ENCODE measurements around the gene FGD5.

The FGD5 gene, protein sequence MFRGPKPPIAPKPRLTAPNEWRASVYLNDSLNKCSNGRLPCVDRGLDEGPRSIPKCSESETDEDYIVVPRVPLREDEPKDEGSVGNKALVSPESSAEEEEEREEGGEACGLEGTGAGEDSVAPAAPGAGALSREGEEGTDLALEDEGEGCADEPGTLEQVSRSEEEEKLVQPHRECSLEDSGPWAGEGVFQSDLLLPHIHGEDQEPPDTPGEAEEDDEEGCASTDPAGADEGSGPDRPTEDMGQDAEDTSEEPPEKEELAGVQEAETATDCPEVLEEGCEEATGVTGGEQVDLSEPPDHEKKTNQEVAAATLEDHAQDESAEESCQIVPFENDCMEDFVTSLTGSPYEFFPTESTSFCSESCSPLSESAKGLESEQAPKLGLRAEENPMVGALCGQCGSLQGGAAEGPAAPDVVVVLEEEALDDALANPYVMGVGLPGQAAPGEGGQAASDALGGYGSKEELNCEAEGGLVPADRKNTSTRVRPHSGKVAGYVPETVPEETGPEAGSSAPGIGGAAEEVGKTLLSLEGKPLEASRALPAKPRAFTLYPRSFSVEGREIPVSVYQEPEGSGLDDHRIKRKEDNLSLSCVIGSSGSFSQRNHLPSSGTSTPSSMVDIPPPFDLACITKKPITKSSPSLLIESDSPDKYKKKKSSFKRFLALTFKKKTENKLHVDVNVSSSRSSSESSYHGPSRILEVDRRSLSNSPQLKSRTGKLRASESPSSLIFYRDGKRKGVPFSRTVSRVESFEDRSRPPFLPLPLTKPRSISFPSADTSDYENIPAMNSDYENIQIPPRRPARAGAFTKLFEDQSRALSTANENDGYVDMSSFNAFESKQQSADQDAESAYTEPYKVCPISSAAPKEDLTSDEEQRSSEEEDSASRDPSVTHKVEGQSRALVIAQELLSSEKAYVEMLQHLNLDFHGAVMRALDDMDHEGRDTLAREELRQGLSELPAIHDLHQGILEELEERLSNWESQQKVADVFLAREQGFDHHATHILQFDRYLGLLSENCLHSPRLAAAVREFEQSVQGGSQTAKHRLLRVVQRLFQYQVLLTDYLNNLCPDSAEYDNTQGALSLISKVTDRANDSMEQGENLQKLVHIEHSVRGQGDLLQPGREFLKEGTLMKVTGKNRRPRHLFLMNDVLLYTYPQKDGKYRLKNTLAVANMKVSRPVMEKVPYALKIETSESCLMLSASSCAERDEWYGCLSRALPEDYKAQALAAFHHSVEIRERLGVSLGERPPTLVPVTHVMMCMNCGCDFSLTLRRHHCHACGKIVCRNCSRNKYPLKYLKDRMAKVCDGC (N-terminal part only)

DNA sequence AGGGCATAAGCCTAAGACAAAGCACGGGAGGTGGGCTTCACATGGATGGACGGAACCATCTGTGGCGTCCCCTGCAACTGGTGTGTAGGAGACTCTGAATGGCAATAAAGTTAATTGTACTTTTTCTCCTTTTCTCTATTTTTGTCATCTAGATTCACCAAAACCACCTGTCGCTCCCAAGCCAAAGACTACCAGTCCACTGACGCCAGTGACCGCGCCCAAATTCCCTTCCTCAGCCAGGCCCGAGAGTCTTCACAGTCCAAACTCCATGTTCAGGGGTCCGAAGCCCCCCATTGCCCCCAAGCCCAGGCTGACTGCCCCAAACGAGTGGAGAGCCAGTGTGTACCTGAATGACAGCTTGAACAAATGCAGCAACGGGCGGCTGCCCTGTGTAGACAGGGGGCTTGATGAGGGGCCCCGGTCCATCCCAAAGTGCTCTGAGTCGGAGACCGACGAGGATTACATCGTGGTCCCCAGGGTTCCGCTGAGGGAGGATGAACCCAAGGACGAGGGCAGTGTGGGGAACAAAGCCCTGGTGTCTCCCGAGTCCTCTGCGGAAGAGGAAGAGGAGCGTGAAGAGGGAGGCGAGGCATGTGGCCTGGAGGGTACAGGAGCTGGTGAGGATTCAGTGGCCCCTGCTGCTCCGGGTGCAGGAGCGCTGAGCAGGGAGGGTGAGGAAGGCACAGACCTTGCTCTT lies at the start of gene FGD5:
FGD5 (plus strand) TSS at position 159 of the 697 bp plus-strand sequence; CDS start at position 269, 110 bp downstream.
- no peak for DNase-seq

DNA sequence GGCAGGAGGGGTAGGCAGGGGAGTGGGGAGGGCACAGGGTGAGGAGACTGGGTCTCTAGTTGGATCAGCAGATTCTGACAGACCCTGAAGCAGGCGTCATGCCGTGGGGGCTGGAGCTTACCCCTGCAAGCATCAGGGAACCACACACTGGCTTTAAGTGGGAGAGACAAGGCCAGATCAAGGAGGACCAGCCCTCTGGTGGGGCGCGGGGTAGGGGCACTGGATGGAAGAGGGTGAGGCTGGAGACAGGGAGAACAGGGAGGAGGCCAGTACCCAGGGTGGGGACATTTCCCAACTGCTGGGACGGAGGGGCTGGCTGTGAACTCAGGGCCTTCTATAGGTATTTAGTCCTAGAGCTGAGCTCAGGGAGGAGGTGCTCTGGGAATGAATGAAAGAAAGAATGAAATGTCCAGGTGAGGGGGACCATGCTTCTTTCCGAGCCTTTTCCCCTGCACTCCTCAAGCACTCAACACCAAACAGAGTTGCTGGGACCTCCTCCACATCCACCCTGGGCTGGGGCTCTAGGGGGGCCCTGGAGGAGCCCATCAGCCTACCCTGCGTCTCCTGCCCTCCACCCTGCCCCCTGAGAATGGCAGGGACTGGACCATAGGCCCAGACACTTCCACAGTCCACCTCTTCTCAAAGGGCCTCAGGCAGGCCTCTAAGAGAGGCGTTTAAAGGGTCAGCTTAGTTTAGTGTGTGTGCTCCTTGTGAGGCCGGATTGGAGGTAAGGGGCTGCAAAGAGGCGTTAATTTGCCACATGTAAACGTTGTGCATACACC lies 49.0 kb upstream of the FGD5 start:
- DNase-seq: no peak

DNA sequence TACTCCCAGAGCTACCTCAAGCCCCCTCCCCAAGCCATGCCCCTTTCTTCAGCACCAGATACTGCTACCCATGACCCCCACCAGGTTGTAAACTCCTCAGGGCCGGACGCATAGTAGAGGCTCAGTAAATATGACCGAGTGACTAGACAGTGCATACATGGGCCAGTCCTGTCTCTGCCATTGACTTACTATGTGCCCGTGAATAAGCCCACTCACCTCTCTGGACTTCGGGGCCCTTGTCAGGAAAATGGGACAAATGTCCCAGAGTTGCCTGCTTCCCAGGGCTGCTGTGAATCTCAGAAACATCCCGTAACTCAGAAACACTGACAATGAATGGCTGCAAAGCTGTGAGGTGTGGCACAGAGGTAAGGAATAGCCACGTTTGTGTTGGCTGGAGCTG lies 48.2 kb upstream of the FGD5 start:
- DNase-seq: no peak

DNA sequence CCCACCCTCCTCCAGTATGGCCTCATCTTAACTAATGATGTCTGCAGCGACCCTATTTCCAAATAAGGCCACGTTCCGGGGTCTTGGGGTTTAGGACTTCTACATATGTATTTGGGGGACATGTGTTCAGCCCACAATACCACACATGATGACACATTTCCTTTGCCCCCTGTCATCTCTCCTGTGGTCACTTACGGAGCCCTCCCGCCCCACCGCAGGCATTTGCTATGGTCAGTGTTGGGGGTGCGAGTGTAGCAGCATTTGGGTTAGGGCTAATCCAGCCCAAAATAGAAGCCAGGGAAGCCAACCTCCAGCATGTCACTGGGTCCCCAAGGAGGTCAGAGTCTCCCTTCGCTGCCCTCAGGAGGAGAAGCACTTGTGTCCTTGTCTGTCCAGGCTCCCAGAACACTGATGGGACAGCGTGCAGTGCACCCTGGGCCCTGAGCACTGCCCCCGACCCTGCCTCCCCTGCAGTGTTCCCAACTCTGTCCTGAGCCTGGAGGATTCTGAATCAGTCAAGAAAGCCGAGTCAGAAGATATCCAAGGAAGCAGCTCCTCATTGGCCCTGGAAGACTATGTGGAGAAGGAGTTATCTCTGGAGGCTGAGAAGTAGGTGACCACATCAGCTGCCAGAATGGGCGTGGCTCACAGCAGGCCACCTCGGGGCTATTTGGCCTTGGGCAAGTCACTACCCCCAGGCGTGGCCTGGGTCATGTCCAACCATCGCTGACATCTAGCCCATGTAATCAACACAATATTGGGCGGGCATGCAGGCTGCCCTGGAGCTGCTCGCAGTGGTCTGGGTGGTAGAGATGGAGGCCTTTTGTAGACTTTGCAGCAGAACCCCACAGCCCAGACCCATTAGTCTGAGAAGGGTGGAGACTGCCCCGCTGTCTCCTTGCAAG lies 46.9 kb upstream of the FGD5 start:
- DNase-seq: no peak

DNA sequence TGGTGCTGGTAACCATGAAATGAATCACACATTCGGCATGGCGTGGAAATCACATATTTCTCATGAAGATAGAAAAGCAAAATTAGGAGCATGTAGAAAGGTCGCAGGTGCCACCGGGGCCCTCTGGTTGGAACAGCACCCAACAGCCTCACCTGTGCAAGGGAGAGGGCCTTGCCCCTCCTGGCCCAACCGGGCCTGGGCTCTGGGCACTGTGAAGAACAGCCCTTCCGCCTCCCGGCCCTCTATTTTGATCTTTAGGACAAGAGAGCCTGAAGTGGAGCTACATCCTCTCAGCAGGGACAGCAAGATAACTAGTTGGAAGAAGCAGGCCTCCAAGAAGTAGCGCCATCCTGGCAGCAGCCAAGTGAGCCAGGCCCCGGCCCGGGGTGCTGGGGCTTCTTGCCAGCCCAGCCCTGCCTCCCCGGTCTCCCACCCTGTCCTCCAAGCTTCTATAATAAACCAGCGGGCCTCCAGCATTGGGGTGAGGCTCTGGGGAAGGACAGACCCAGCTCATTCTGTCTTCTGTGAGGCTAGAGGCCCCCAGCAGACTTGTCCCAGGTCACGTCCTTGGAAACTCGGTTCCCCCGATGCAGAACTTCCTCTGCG lies 46.1 kb upstream of the FGD5 start:
- no peak for DNase-seq

DNA sequence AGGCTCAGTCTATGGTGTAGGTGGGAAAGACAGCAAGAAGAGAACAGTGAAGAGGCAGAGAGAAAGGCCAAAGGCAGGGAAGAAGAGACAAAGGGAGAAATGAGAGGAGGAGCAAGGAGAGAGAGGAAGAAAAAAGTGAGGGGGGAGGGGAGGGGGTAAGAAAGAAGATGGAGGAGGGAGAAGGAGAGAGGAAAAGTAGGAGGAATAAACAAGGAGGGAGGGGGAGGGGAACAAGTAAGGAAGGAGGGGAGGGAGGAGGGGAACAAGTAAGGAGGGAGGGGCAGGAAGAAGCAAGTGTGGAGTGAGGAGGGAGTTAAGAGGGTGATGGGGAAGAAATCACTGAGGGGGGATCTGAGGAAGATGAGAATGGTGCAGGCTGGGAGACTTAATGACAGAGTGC lies 45.5 kb upstream of the FGD5 start:
- DNase-seq: no peak

DNA sequence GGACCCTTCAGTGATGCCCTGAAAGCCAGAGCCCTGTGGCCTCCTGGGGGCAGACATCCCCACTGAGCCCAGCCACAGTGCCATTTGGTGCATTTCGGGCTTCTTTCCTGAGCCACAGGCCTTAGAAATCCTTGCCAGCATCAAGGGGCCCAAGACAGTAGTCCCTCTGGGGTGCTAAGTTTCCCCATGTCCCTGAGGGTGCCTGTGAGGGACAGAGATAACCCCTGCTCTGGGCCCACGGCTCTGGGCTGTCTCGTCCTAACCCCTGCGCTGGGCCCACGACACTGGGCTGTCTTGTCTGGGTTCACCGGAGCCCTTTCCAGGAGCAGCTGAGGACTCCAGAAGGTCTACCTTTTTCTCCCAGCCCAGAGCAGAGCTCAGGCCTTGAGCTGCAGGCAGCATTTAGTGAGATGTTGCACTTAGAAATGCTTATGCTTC lies 45.1 kb upstream of the FGD5 start:
- DNase-seq: no peak

DNA sequence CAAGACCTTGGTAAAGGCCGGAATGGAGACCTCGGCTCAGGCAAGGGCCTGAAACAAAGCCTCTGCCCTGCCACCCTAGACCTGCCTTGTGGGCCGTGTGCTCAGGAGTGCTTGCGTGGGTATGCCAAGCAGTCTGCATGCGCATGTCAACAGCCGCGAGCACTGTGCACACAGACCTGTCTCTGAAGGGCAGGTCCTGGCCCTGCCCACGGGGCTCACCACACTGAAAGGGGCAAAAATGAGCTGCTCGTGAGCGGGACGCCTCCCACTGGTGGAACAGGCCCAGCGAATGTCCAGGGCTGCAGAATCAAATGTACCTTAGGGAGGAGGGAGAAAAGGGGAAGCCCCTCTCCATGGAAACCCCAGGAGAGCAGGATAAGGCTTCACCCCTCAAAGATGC lies 44.3 kb upstream of the FGD5 start:
- DNase-seq: no peak

DNA sequence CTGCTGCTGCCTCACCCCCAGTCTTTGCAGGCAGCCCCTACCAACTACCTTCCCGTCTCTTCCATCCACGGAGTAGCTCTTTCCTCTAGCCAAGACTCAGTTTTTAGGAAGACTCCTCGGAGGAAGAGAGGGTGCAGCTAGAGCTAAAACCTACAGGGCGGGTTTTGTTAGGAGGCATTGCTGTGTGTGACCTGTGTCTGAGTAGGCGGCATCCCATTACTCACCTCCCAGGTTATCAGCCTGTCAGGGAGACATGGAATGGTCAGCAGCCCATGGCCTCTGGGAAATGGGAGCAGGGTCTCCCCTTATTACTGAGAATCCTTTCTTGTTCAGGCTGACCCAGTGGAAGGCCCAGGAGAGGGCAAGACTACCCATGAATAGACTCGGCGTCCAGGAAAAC lies 43.8 kb upstream of the FGD5 start:
- DNase-seq: no peak

DNA sequence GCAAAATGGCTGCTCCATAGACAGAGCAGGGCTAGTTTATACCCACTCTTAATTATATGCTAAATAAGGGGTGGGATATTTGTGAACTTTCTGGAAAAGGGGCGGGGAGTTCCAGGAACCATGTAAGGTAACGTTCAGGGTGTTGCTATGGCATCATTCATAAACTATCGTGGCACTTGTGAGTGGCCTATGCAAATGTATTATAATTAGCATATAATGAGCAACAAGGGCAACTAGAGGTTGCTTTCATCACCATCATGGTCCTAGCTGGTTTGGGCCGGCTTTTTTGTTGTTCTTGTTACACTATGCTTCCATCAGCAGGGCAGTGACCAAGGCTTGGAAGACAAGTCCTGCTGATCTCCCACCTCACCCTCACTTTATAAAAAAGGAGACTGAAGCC lies 43.2 kb upstream of the FGD5 start:
- no peak for DNase-seq

DNA sequence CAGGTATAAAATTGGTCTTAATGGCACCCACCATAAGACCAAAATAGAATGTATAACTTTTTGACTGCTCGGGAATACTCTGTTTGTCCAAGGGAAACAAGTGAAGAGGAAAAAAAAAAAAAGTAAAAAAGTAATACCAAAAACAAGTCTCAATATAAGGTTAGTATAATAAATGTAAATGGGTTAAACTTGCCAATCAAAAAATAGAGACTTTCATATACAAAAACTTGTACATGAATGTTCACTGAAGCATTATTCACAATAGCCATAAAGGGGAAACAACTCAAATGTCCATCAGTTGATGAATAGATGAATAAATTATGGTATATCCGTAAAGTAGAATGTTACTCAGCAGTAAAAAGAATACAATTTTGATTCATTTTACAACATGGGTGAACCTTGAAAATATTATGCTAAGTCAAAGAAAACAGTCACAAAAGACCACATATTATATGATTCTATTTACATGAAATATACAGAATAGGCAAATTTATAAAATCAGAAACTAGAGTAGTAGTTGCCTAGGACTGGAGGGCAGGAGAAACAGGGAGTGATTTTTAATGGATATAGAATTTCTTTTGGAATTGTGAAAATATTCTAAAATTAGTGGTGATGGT lies 39.6 kb upstream of the FGD5 start:
- no peak for DNase-seq

DNA sequence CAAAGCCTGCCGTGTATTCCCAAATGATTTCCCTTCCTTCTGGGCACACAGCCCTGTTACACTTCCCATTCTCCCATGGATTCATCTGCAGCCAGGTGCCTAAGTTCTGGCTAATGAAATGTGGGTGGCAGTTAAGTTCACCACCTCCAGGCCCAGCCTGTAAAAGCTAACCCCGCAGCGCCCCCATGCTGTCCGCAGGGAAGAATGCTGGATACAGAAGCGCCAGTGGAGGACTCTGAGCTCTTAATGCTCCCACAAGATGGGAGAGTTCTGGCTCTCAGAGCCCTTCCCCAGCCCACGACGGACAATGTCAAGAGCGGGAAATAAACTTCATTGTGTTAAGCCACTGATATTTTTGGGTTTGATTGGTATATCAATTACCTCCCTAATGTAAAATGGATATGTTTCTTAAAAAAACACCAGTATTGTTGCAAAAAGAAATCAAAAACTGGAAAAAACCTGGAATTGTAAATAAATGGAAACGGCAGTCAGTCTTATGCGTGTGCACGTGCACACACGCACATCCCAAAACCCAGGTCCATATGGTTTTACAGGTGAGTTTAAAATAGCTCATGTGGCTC lies 37.7 kb upstream of the FGD5 start:
- no peak for DNase-seq

DNA sequence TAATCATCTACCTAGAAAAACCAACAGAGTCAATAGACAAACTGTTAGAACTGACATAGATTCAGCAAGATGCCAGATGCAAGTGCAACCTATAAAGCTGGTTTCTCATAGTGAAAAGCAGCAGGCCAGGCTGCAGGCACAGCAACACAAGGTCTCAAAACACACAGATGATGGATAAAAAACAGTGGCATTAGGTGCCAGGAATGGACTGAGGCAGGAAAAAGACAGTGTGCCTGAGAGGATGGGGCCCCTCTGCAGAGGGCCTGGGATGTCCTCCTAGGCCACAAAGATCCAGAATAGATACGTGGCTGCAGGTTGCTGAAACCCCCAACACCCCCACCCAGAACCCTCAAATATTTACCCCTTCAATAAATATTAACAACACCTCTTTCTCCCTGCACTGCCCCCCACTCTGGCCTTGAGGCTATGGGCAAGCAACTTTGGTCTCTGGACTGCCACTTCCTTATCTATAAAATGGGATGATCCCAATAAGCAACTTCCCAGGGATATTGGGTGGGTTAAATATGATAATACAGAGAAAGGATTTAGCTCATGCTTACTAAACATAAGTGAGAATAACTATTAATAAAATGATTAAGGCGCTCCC lies 35.2 kb upstream of the FGD5 start:
- DNase-seq: no peak

DNA sequence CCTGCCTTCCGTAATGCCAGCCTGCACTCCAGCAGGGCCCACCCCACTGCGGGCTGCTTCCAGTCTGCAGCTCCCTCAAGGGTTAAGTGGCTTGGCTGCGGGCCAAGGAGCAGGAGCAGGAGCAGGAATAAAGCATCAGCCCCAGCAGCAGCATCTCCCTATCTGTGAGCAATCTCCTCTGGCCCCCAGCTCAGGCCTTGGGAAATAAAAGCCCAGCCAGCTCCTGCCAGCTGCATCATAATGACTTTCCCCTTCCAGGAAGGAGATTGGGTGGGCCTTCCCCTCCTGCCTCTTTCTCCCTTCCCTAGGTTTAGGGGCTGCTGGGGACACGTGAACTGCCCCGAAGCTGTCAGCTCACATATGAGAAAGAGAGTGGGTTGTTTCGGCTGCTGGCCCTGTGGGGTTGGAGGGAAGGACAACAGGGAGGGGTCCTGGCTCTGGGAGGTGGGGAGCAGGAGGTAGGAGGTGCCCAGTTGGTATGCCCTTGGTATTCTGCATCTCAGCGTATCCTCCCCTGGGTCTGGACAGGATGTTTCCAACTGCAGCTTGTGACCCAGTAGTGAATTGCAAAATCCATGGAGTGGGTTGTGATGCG lies 34.6 kb upstream of the FGD5 start:
- no peak for DNase-seq

DNA sequence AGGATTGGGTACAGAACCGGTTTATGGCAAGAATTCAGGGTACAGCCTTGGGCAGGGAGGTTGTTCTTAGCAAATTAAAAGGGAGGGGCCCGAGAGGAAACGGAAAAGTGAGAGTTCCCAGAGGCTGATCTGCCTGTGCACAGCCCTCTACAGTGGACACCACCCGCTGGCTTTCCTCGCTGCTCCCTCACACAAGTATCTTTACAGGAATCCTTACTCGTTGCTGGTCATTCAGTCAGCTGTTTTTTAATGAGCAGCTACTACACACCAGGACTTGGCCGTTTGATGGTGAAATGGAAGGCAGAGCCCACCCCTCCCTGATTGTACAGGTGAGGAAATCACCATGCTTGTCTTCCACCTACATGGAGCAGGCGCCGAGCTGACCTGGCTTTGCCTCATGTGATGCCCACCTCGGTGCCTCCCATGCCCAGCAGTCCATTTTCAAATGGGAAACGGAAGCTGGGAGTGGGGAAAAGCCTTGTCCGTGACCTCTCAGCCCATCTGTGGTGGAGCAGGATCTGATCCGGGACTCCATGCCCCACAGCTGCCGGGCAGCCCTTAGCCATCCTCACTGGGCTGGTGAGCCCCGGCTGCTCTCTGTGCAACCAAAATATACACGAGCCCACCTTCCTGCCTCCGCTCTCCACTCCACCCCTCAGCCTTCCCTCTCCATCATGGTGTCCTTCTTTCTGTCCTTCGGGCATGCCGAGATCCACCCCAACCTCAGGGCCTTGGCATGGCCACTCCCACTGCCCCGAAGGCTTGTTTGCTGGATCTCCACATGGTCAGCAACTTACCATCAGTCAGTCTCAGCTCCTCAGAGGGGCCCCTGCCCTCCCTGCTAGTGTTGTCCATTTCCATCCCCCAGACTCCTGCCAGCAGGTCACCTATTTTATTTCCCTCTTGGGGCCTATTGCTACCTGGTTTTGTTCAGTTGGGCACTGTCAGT lies 33.3 kb upstream of the FGD5 start:
- DNase-seq: no peak

DNA sequence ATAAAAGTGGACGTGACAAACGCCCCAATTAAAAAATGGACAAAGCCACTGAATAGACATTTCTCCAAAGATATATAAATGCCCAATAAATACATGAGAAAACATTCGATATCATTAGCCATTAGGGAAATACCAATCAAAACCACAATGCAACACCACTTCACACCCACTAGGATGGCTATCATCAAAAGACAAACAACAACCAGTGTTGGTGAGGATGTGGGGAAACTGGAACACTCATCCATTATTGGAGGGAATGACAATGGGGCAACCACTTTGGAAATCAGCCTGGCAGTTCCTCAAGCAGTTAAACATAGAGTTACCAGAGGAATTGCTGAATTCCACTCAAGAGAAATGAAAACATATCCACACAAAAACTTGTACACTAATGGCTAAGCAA lies 32.4 kb upstream of the FGD5 start:
- DNase-seq: no peak

DNA sequence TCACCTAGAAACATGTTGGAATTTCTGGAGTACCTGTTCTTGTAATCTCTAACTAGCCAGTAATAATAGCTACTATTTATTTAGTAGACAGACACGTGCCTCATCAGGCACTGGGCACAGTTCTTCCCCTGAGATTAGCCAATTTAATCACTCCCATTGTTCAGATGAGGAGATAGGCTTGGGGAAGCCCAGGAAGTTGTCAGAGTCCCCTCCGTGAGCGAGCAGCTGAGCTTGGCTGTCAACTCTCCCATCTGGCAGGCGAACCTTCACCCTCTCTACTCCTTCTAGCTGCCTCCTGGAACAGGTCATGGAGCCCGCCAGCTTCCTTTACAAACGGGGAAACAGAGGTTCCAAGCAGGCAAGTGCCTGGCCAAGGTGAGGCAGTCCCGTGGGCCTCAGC lies 31.1 kb upstream of the FGD5 start:
- no peak for DNase-seq
